Spleen (tissue), 11 donors: ENCODE data around the gene NEO1. TPM values are rescaled to one million over a fixed set of nuclear protein-coding genes. Genes with fewer than 3 reads are reported as not detected.

Experiments
- DNase-seq: peaks from one replicate; pipeline ENCODE4 v3.0.0-alpha.2; 2020
- H3K27ac ChIP-seq, 8 donors: fragments of 200-600 bp; sonication (generic) in 7 of 8; 1 replicate in 4 of 8; 2 replicates in 4 of 8; pipeline versions ENCODE4 v1.5.0 to v1.8.0; 2016 to 2021; ENCODE audit warnings: inconsistent platforms in 4 of 8, mild to moderate bottlenecking in 4 of 8, moderate library complexity in 1 of 8
- H3K27me3 ChIP-seq, 7 donors: fragments of 200-600 bp; sonication (generic) in 6 of 7; replicated peaks in 1 of 7; 1 replicate in 4 of 7; 2 replicates in 3 of 7; pipeline versions ENCODE4 v1.5.0 to v1.8.0; 2016 to 2021; ENCODE audit warnings: inconsistent platforms in 3 of 7, mild to moderate bottlenecking in 1 of 7
- H3K36me3 ChIP-seq, 6 donors: fragments of 200-600 bp; sonication (generic) in 5 of 6; 1 replicate in 4 of 6; 2 replicates in 2 of 6; pipeline versions ENCODE4 v1.5.0 to v1.8.0; 2016 to 2021; ENCODE audit warnings: inconsistent platforms in 2 of 6
- H3K4me1 ChIP-seq, 6 donors: fragments of 200-600 bp; sonication (generic) in 5 of 6; 1 replicate in 3 of 6; 2 replicates in 3 of 6; pipeline versions ENCODE4 v1.5.0 to v1.8.0; 2016 to 2021; ENCODE audit warnings: inconsistent platforms in 3 of 6
- H3K4me3 ChIP-seq, 8 donors: fragments of 200-600 bp; sonication (generic) in 7 of 8; 1 replicate in 4 of 8; 2 replicates in 4 of 8; pipeline versions ENCODE4 v1.5.0 to v1.8.0; 2016 to 2021; ENCODE audit warnings: inconsistent platforms in 4 of 8, mild to moderate bottlenecking in 4 of 8, moderate library complexity in 2 of 8
- H3K9me3 ChIP-seq, 8 donors: fragments of 200-600 bp; sonication (generic) in 7 of 8; 1 replicate in 4 of 8; 2 replicates in 4 of 8; pipeline versions ENCODE4 v1.5.0 to v1.8.0; 2016 to 2021; ENCODE audit warnings: inconsistent platforms in 4 of 8
- POLR2A ChIP-seq, 3 donors: fragments of 450-650 bp; IDR thresholded peaks; one replicate each; pipeline ENCODE4 v1.5.1; 2017; ENCODE audit warnings: antibody characterized with exemption in 3 of 3, mild to moderate bottlenecking in 1 of 3
- POLR2AphosphoS5 ChIP-seq, 3 donors: sonication (generic); formaldehyde crosslinking; IDR thresholded peaks; one replicate each; pipeline ENCODE4 v1.5.1; 2017; ENCODE audit warnings: antibody characterized with exemption in 3 of 3
- WGBS, 5 donors: extraction: QIAGEN DNeasy Blood & Tissue Kit in 3 of 5; methylation state at CpG; one replicate each; pipeline versions ENCODE4 v1.1.5 to v1.1.7; 2013 to 2018; 5-methylcytosine and 5-hydroxymethylcytosine counted together
- intact Hi-C: fragments of 100-400 bp; cut with DNase I; formaldehyde crosslinking; loops from one replicate; pipeline ENCODE4 v1.15.0; 2023; ENCODE audit warnings: low total_unique reads
- polyA plus RNA-seq, 3 donors: library from polyadenylated mRNA; stranded (reverse); fragments of 200-250 nt; gene quantifications; one replicate each; pipeline ENCODE4 v1.2.1, GENCODE V29; 2013
- total RNA-seq, 7 donors: library from RNA; depleted of rRNA in 3 of 7; stranded (reverse); fragments of >200 nt in 3 of 7; fragmentation: NEBNext Ultra II Directional in 4 of 7; extraction: Animal tissue kit (Norgen Biotek cat#: 25700) in 4 of 7; gene quantifications; one replicate each; pipeline versions ENCODE4 v1.1.0 to v1.2.1, GENCODE V29; 2016 to 2021
- TF ChIP-seq, protein P1 (sequence below), 11 experiments: fragments of 200-600 bp in 7 of 11; fragments of 450-650 bp in 4 of 11; sonication (generic) in 4 of 11; IDR thresholded peaks in 8 of 11; conservative IDR thresholded peaks in 3 of 11; 1 replicate in 7 of 11; 2 replicates in 4 of 11; pipeline versions ENCODE4 v1.4.0 to v1.8.0; 2016 to 2021; ENCODE audit warnings: antibody characterized with exemption in 11 of 11, inconsistent platforms in 4 of 11, mild to moderate bottlenecking in 1 of 11
- donor health status: healthy with polysubstance abuse.
- donor health status: DM: no; HTN: no; CAD: no; lungs with moderate emphysema.
- donor health status: DM: no; HTN: no; CAD: no.
- donor health status: Bipolar disorder and iron deficiency.
- donor health status: healthy.
- donor health status: DM: no; HTN: no; CAD: no.
- donor health status: DM: yes; HTN: yes; CAD: no.

NEO1 gene
- total and polyA plus RNA-seq, 10 donors, result 1.4 to 14.3 (median 10.5) TPM

DNA sequence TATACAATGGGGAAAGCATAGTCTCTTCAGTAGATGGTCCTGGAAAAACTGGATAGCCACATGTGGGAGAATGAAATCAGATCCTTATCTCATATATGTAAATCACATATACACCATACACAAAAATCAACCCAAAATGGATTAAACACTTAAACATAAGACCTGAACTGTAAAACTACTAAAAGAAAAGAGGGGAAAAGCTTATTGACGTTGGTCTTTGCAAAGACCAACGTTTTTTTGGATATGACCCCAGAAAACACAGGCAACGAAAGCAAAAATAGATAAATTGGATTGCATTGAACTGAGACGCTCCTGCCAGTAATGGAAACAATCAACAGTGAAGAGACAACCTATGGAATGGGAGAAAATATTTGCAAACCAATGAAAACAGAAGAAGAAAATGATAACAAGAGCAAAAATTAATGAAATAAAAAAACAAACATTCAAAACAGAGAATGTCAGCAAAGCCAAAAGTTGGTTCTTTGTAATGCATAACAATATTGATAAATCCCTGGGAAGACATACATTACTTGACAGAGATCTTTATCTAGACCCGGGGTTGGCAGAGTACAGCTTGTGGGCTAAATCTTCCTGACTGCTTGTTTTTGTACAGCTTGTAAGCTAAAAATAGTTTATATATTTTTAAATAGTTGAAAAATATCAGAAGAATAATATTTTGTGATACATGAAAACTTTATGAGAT, 86.9 kb downstream of the NEO1 start:
- Histone ChIP-seq H3K36me3 (no peaks in the 10 kb centered on the region), H3K27ac (no peak overlapping the region), H3K4me3 (no peak overlapping the region), H3K27me3 (no peaks in the 10 kb centered on the region), H3K4me1 (peaks cover 0 to 11% (median 0%) of the 10 kb centered on the region in 6 donors), H3K9me3 (no peaks in the 10 kb centered on the region)
- intact Hi-C loops, result no loop called here
- no peak for DNase-seq
- no peak for TF ChIP-seq POLR2AphosphoS5 (IDR thresholded peaks at IDR 0.05)
- TF ChIP-seq, protein P1, sequence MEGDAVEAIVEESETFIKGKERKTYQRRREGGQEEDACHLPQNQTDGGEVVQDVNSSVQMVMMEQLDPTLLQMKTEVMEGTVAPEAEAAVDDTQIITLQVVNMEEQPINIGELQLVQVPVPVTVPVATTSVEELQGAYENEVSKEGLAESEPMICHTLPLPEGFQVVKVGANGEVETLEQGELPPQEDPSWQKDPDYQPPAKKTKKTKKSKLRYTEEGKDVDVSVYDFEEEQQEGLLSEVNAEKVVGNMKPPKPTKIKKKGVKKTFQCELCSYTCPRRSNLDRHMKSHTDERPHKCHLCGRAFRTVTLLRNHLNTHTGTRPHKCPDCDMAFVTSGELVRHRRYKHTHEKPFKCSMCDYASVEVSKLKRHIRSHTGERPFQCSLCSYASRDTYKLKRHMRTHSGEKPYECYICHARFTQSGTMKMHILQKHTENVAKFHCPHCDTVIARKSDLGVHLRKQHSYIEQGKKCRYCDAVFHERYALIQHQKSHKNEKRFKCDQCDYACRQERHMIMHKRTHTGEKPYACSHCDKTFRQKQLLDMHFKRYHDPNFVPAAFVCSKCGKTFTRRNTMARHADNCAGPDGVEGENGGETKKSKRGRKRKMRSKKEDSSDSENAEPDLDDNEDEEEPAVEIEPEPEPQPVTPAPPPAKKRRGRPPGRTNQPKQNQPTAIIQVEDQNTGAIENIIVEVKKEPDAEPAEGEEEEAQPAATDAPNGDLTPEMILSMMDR (IDR thresholded peaks at IDR 0.05 in 8 of 11, conservative IDR thresholded peaks at IDR 0.05 in 3 of 11), result no peak
- no peak for TF ChIP-seq POLR2A (IDR thresholded peaks at IDR 0.05)
- whole genome bisulfite sequencing, 5 donors, result 57 to 71% (median 61%) methylated on average over 5 of the region's 5 CpGs

DNA sequence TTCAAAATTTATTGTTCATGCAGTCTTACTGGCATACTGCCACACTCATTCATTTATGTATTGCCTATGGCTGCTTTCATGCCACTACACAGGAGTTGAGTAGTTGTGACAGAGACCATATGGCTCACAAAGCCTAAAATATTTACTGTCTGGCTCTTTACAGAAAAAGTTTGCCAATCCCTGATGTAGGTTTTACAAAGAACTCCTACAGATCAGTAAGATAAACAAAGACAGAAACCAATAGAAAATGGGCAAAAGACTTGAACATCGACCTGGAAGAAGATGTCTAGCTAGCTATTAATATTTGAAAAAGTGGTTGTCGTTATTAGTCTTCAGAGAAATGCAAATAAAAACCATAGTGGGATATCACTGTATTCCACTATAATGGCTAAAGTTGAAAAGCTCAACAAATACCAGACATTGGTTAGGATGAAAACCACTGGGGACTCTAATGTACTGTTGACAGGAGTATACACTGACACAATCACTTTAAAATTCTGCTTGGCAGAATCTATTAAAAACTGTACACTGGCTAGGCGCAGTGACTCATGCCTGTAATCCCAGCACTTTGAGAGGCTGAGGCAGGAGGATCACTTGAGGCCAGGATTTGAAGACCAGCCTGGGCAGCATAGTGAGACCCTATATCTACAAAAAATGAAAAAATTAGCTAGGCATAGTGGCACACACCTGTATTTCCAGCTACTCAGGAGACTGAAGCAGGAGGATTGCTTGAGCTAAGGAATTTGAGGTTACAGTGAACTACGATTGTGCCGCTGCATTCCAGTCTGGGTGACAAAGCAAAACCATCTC, 87.7 kb downstream of the NEO1 start:
- no peak for TF ChIP-seq POLR2AphosphoS5 (IDR thresholded peaks at IDR 0.05)
- TF ChIP-seq, protein P1 (IDR thresholded peaks at IDR 0.05 in 8 of 11, conservative IDR thresholded peaks at IDR 0.05 in 3 of 11), result no peak
- no peak for TF ChIP-seq POLR2A (IDR thresholded peaks at IDR 0.05)
- intact Hi-C loops, result no loop called here
- H3K27ac ChIP-seq, result peak overlapping the region in 1 of 8 donors; percentile 52
- no peak for DNase-seq
- WGBS, 5 donors, result 83 to 93% (median 86%) methylated on average over 5 of the region's 5 CpGs
- no peak overlapping the region for H3K4me3 ChIP-seq
- no peaks in the 10 kb centered on the region for H3K9me3 ChIP-seq
- H3K27me3 ChIP-seq, result no peaks in the 10 kb centered on the region
- peaks cover 0 to 11% (median 0%) of the 10 kb centered on the region in 6 donors for H3K4me1 ChIP-seq
- H3K36me3 ChIP-seq, result no peaks in the 10 kb centered on the region

DNA sequence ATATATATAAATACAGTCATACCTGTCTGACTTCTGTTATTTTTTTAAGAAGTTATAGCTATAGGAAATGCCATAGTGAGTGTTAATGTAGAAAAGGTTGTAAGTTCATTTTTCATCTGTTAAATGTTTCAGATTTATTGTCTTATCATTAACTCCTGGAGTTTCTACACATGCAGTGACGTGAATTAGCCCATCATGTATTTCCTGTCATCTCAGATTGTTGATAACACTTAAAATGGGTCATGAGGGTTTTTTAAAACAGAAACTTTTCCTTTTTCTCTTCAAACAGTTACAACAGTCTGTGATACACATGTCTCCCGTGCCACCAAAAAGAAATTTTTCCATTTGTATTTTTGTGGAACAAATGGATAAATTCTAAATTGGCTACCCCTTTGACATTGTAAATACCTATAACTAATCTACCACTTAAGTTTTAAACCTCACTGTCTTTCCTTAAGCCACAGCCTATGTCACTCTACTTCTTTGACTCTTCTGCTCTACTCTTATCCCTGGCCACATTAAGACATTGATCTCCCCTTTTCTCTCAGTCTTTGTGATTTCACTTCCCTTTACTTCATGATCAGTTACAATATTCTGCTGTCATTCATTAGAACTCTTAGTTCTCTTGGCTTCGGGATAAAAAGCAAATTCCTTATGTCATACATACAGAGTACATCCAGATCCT, 89.1 kb downstream of the NEO1 start:
- TF ChIP-seq POLR2A (IDR thresholded peaks at IDR 0.05), result no peak
- no peak for TF ChIP-seq POLR2AphosphoS5 (IDR thresholded peaks at IDR 0.05)
- TF ChIP-seq, protein P1 (IDR thresholded peaks at IDR 0.05 in 8 of 11, conservative IDR thresholded peaks at IDR 0.05 in 3 of 11), result no peak
- H3K27ac ChIP-seq, result peak overlapping the region in 5 of 8 donors; percentile 6 to 55 (median 52)
- no peaks in the 10 kb centered on the region for H3K9me3 ChIP-seq
- 48 to 65% (median 57%) methylated on average over 3 of the region's 3 CpGs for WGBS, 5 donors
- no peak overlapping the region for H3K4me3 ChIP-seq
- no peaks in the 10 kb centered on the region for H3K36me3 ChIP-seq
- H3K27me3 ChIP-seq, result no peaks in the 10 kb centered on the region
- peaks cover 0 to 11% (median 0%) of the 10 kb centered on the region in 6 donors for H3K4me1 ChIP-seq
- no peak for DNase-seq
- intact Hi-C loops, result no loop called here
